Activated CD4-positive, alpha-beta T cell treated with anti-CD3 and anti-CD28 coated beads for 4 hours (primary cell): ENCODE measurements around the gene AK6.
"Not testable (repeated sequence)": the region's sequence is repeated elsewhere in the genome, so short reads cannot be mapped to it uniquely, and the experiment has no call there.

Experiments used
- DNase-seq, 2 donors: peaks; one replicate each; pipeline ENCODE4 v3.0.0-alpha.2; 2020

Gene AK6

DNA sequence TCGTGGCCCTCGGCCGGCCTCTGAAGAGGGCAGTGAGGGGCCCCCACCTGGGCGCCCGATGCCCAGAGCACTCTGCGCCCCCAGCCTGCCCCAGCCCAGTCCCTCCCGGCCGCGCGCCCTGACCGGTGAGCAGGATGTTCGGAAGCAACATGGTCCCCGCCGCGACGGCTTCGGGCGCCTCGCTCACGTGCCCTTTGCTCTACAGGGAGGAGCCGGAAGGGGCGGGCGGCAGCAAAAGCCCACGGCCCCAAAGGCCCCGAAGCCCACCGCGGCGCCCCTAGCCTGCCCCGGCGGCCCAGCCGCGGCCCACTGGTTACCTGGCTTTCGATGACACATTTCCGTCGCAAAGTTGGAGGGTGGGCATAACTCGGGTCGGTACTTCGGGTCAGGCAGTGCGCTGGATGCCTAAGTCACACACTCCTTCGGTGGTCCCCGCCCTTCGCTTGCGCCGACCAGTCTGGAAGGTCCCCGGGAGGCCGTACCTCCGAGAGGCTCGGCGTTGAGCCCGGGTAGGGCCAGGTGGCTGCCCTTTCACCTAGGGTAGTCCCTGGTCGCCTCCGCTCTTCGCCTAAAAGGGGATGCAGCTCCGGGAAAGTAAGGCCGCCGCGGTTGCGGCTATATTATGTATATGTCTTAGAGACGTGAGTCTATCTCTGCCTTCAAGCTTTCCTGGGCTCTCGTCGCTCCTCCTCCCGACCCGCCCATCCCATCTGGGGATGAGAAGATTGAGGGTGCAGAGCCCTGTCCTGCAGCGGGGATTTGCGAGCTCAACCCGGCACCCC, at the start of gene AK6, which contains the start of the genes RAD17 and TAF9:
Gene AK6, minus strand, starts transcription at position 181 of the 782 bp plus-strand sequence. Its CDS starts 30 bp downstream, at position 151.
Gene RAD17, plus strand, starts transcription at position 479 of the 782 bp plus-strand sequence. CDS start 2,391 bp downstream, outside the sequence.
Gene TAF9, minus strand, starts transcription at position 181 of the 782 bp plus-strand sequence. CDS start 3,783 bp downstream, outside the sequence.
- DNase-seq = peak; percentile 88 to 91

GRCh38 chr5:69418554-69418953, 49.2 kb upstream of the AK6 start:
- no peak for DNase-seq

GRCh38 chr5:69416699-69417098, 47.4 kb upstream of the AK6 start:
- DNase-seq = no peak

DNA sequence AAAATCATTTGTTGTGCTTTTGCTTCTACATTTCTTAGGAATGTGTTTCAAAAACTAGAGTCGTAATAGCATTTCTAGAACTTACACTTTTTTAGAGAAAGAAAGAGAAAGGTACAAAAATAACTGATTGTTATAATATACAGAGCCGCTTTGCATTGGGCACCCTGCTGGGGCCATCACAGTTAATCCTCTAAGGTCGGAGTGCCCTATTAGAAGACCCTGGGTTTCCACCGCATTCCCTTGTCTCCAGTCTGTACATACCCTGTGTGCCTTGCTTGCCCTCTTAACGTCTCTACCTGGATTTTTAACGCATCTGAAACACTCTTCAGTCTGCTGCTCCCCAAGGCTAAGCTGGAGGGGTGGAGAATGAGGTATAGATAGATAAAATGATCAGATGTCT, 46.9 kb upstream of the AK6 start:
- DNase-seq = no peak

DNA sequence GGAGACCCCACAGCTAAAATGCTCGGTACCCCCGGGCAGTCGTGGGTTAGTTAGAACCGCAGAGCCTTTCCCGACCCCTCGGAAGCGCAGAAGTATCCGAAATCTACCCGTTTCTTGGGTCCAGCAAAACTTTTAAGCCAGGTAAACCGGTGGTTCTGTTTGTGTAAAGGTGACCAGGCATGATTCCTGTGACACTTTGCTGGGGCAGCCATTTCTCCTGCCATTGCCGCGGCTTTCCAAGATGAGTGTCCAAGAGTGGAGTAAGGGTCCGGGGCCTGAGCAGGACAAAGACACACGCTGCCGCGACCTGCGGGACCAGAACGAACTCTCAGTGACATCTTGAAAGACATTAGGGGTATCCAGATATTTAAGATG, 46.3 kb upstream of the AK6 start:
- no peak for DNase-seq

DNA sequence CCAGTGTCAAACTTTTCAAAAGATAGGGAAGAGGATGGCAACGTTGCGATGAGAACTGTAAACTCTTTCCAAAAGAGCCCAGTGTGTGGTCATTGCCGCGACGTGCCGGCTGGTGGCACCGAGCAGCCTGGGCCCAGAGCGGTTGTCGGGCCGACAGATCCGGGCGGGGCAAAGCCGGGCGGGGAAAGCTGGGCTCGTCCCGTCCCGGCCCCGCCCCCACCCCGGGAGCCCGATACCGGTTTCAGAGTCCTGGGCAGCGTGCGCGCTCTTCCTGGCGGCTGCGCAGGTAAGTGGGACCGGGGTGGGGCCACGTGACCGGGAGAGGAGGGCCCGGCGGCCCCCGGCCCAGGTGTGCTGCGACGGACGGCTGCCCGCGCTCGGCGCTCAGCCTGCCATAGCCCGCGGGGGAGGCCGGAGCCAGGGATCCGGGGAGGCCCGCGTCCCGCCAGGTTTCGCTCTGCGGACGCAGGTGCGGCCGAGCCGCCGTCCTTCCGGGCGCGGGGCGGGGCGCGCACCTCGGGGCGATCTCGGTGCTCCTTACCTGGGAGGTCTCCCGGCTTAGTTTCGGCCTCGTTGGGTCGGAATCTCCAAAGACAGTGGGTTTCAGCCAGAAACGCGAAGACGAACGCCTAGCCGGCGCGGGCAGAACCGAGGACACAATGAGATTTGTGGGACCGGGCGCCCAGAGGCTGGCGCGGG, 45.7 kb upstream of the AK6 start, which contains the start of gene MARVELD2:
Gene MARVELD2, plus strand, starts transcription at position 232 of the 699 bp plus-strand sequence. CDS start 4,270 bp downstream, outside the sequence.
- peak; percentile 33 to 50 for DNase-seq

GRCh38 chr5:69404659-69405330, 35.5 kb upstream of the AK6 start:
- DNase-seq = no peak

DNA sequence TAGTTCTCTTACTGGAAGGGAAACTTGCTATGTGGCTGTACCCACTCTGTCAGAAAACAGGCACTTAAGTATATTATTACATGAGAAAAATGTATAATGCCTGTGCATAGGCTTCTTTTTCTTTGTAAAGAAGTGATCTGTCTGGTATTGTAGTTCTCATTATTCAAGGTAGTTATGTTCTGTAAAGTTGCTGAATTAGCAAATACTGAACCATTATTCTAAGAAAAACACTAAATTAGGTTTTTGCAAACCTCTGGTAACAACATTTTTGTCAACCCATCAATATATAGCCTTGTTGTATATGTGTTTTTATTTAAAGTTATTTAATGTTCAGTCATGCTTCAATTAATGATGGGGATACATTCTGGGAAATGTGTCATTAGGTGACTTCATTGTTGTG, 9.1 kb upstream of the AK6 start:
- DNase-seq = no peak

- no peak for DNase-seq
Observed at GRCh38 chr5:69374911-69375446, 5.7 kb upstream of the AK6 start.

- DNase-seq = no peak
Observed at GRCh38 chr5:69372394-69372793, 3.1 kb upstream of the AK6 start.

DNA sequence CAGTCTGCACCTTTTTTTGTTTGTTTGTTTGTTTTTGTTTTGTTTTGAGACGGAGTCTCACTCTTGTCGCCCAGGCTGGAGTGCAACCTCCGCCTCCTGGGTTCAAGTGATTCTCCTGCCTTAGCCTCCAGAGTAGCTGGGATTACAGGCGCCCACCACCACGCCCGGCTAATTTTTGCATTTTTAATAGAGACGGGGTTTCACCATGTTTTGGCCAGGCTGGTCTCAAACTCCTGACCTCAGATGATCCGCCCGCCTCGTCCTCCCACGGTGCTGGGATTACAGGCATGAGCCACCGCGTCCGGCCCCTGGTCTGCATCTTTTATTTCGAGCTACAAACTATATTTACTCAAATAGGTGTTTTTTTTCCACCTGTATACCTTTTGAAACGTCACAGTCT, 1.0 kb upstream of the AK6 start:
- not testable (repeated sequence) for DNase-seq

GRCh38 chr5:69368458-69369339, 621 bp downstream of the AK6 start:
- peak; percentile 35 to 48 for DNase-seq

GRCh38 chr5:69367697-69368279, 1.5 kb downstream of the AK6 start:
- no peak for DNase-seq

DNA sequence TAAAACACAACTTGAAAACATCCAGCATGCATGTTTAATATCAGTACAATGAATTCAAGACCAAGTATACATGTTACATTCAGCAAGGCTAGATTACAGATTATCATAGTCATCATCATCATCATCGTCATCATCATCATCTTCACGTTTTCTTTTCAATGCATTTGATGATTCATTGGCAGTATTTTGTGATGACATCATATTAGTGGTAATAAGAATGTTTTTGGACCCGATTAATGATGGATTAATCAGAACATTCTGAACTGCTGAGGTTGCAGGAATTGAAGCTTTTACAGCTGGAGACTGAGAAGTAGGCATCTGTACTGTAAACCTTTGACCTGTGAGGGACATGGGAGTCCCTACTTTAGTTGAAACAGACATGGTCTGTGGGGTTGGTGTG, 4.5 kb downstream of the AK6 start:
- DNase-seq = no peak

GRCh38 chr5:69364414-69364813, 4.9 kb downstream of the AK6 start:
- no peak for DNase-seq

DNA sequence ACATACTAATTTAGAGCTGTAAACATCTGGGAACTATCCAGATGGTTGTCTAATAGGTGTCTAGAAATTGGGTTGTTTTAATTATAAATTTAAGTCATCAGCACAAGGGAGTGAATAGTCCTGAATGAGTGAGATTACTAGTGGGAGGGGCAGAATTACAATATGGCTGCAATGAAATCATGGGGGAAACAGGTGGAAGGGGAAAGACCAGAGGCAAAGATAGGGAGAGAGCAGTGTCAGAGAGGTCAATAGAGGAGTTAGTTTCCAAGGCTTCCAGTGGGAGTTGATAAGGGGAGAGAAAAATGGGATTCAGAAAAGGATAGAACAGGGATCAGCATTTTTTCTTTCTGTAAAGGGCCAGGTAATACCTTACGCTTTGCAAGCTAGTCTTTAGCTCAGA, 8.9 kb downstream of the AK6 start:
- DNase-seq = no peak

DNA sequence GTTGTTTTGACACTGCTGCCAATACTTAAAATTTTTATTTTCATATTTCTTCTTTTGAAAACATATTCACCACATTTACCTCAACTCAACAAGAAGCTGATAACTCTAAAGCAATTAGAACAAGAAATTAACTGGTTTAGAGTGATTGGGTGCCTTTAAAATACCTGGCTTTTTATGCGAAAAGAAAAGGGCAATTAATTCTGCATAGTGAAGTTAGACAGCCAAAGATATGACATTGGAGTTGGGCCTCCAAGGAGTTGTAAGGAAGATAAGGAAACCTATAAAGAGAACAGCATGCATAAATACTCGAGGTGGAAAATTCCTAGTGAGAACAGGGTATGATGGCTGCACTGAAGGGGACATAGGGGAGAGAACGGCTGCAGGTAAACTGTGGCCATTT, 9.6 kb downstream of the AK6 start:
- no peak for DNase-seq

DNA sequence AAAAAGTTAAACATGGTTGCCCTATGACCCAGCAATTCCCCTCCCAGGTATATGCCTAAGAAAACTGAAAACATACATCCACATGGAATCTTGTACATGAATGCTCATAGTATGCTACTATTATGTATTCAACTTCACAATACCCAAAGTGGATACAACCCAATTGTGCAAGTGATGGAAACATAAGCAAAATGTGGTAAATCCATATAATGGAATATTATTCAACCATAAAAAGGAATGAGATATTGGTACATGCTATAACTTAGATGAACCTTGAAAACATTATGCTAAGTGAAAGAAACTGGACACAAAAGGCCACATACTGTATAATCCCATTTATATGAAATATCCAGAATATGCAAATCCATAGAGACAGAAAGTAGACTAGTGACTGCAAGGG, 18.7 kb downstream of the AK6 start:
- no peak for DNase-seq

GRCh38 chr5:69343083-69343482, 26.2 kb downstream of the AK6 start:
- no peak for DNase-seq

DNA sequence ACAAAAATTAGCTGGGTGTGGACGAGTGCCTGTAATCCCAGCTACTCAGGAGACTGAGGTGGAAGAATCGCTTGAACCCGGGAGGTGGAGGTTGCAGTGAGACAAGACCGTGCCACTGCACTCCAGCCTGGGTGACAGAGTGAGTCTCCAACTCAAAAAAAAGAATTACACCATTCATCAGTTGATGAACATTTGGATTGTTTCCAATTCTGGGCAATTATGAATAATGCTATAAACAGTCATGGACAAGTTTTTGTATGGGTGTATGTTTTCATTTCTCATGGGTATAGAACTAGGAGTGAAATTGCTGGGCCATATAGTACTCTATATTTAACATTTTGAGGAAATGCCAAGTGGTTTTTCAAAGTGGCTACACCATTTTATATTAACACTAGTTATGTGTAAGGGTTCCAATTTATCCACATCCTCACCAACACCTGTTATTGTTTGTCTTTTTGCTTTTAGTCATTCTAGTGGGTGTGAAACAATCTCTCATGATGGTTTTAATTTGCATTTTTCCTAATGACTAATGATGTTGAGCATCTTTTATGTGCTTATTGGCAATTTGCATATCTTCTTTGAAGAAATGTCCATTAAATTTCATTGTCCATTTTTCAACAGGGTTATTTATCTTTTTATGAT, 27.7 kb downstream of the AK6 start:
- DNase-seq = no peak

- no peak for DNase-seq
Observed at GRCh38 chr5:69335341-69335935, 33.9 kb downstream of the AK6 start.
